Neural progenitor cell (in vitro differentiated cells): Measurements from ENCODE around the gene NR4A2. TPM values are rescaled to one million over a fixed set of nuclear protein-coding genes. Genes with fewer than 3 reads are reported as not detected.

Experiments used
- DNase-seq: peaks from one replicate; pipeline ENCODE4 v3.0.0-alpha.2; 2016; ENCODE audit warnings: low spot score
- H2AFZ ChIP-seq: fragments of 200-600 bp; sonication (generic); replicated peaks from 2 replicates; pipeline ENCODE4 v1.6.1; 2016; ENCODE audit warnings: antibody characterized with exemption
- H3F3A ChIP-seq: fragments of 200-600 bp; sonication (generic); 2 replicates; pipeline ENCODE4 v1.6.1; 2016; ENCODE audit warnings: antibody characterized with exemption, low read depth
- H3K27ac ChIP-seq: fragments of 200-600 bp; sonication (generic); 2 replicates; pipeline ENCODE4 v1.5.1; 2016; ENCODE audit warnings: mild to moderate bottlenecking
- H3K27me3 ChIP-seq: fragments of 200-600 bp; sonication (generic); 2 replicates; pipeline ENCODE4 v1.6.1; 2016; ENCODE audit warnings: mild to moderate bottlenecking, moderate library complexity
- H3K36me3 ChIP-seq: fragments of 200-600 bp; sonication (generic); 2 replicates; pipeline ENCODE4 v1.5.1; 2016
- H3K4me1 ChIP-seq: fragments of 200-600 bp; sonication (generic); 2 replicates; pipeline ENCODE4 v1.6.1; 2016; ENCODE audit warnings: mixed run types
- H3K4me2 ChIP-seq: fragments of 200-600 bp; sonication (generic); 2 replicates; pipeline ENCODE4 v1.6.1; 2016
- H3K4me3 ChIP-seq: fragments of 200-600 bp; sonication (generic); 2 replicates; pipeline ENCODE4 v1.5.1; 2016
- H3K79me2 ChIP-seq: fragments of 200-600 bp; sonication (generic); 2 replicates; pipeline ENCODE4 v1.6.1; 2016; ENCODE audit warnings: low read depth
- H3K9ac ChIP-seq: fragments of 200-600 bp; sonication (generic); 2 replicates; pipeline ENCODE4 v1.6.1; 2016
- H3K9me3 ChIP-seq: fragments of 200-600 bp; sonication (generic); 2 replicates; pipeline ENCODE4 v1.5.1; 2016; ENCODE audit warnings: low read depth
- H4K20me1 ChIP-seq: fragments of 200-600 bp; sonication (generic); 2 replicates; pipeline ENCODE4 v1.6.1; 2016; ENCODE audit warnings: low read depth
- H3K27ac Mint-ChIP-seq: 3 replicates; pipeline ENCODE4 v1.8.0; 2021; ENCODE audit warnings: mixed read lengths
- H3K27me3 Mint-ChIP-seq: 2 replicates; pipeline ENCODE4 v1.8.0; 2022; ENCODE audit warnings: low read depth, mild to moderate bottlenecking, inconsistent platforms, moderate library complexity, mixed read lengths; ENCODE audit not compliant: insufficient read depth
- H3K36me3 Mint-ChIP-seq: 3 replicates; pipeline ENCODE4 v1.8.0; 2021; ENCODE audit warnings: mixed read lengths
- H3K4me1 Mint-ChIP-seq: 3 replicates; pipeline ENCODE4 v1.8.0; 2021; ENCODE audit warnings: mixed read lengths
- H3K4me3 Mint-ChIP-seq: 3 replicates; pipeline ENCODE4 v1.8.0; 2021; ENCODE audit warnings: mild to moderate bottlenecking, moderate library complexity, mixed read lengths
- H3K9me3 Mint-ChIP-seq: 3 replicates; pipeline ENCODE4 v1.8.0; 2020; ENCODE audit warnings: mixed read lengths
- CTCF ChIP-seq: fragments of 200-600 bp; sonication (generic); IDR thresholded peaks from 2 replicates; pipeline ENCODE4 v1.5.1; 2017; ENCODE audit warnings: antibody characterized with exemption, mild to moderate bottlenecking
- EZH2 ChIP-seq: fragments of 200-600 bp; sonication (generic); IDR thresholded peaks from 2 replicates; pipeline ENCODE4 v1.6.1; 2017; ENCODE audit warnings: antibody characterized with exemption, mild to moderate bottlenecking, moderate library complexity
- EZH2phosphoT487 ChIP-seq: fragments of 200-600 bp; sonication (generic); IDR thresholded peaks from 2 replicates; pipeline ENCODE4 v1.6.1; 2017; ENCODE audit warnings: antibody characterized with exemption
- total RNA-seq: library from RNA; depleted of rRNA; stranded (reverse); fragments of >200 nt; gene quantifications from 2 replicates; pipeline ENCODE4 v1.2.3, GENCODE V29; 2015; ENCODE audit warnings: low replicate concordance

Gene NR4A2
- total RNA-seq, 1 donor from 2014 or later = 0.56 TPM

GRCh38 chr2:156326526-156327095 lies 5.9 kb downstream of the NR4A2 start:
- H2AFZ ChIP-seq = no peak overlapping the region
- H3K79me2 ChIP-seq = no peaks in the 10 kb centered on the region
- H3K4me3 ChIP-seq = no peak overlapping the region
- H3K4me2 ChIP-seq = no peak overlapping the region
- peaks cover 64% of the 10 kb centered on the region for H3K27me3 Mint-ChIP-seq
- H3K27ac ChIP-seq = no peak overlapping the region
- H3K27ac Mint-ChIP-seq = no peak overlapping the region
- TF ChIP-seq CTCF = no peak
- TF ChIP-seq EZH2phosphoT487 = no peak
- TF ChIP-seq EZH2 = no peak
- peaks cover 7% of the 10 kb centered on the region for H3K9me3 Mint-ChIP-seq
- no peaks in the 10 kb centered on the region for H3K36me3 ChIP-seq
- no peak for DNase-seq
- no peak overlapping the region for H3K9ac ChIP-seq
- peaks cover 14% of the 10 kb centered on the region for H3K4me1 Mint-ChIP-seq
- no peaks in the 10 kb centered on the region for H3K9me3 ChIP-seq
- H3K4me1 ChIP-seq = no peaks in the 10 kb centered on the region
- H3F3A ChIP-seq = no peaks in the 10 kb centered on the region
- peaks cover 14% of the 10 kb centered on the region for H4K20me1 ChIP-seq
- peaks cover 12% of the 10 kb centered on the region for H3K36me3 Mint-ChIP-seq
- H3K27me3 ChIP-seq = peaks cover 100% of the 10 kb centered on the region
- H3K4me3 Mint-ChIP-seq = no peak overlapping the region

GRCh38 chr2:156325688-156326525 lies 6.6 kb downstream of the NR4A2 start:
- H3K9ac ChIP-seq = no peak overlapping the region
- DNase-seq = no peak
- no peaks in the 10 kb centered on the region for H3K79me2 ChIP-seq
- no peak overlapping the region for H3K4me2 ChIP-seq
- H3K27me3 ChIP-seq = peaks cover 100% of the 10 kb centered on the region
- Mint-ChIP-seq H3K27ac (no peak overlapping the region), H3K4me1 (peaks cover 18% of the 10 kb centered on the region), H3K27me3 (peaks cover 66% of the 10 kb centered on the region), H3K9me3 (peaks cover 7% of the 10 kb centered on the region), H3K4me3 (no peak overlapping the region), H3K36me3 (peaks cover 12% of the 10 kb centered on the region)
- H3F3A ChIP-seq = no peaks in the 10 kb centered on the region
- no peaks in the 10 kb centered on the region for H3K36me3 ChIP-seq
- TF ChIP-seq EZH2phosphoT487 (no peak), EZH2 (no peak), CTCF (no peak)
- no peak overlapping the region for H2AFZ ChIP-seq
- H3K4me1 ChIP-seq = no peaks in the 10 kb centered on the region
- no peak overlapping the region for H3K27ac ChIP-seq
- no peaks in the 10 kb centered on the region for H3K9me3 ChIP-seq
- H4K20me1 ChIP-seq = peaks cover 10% of the 10 kb centered on the region
- H3K4me3 ChIP-seq = no peak overlapping the region

GRCh38 chr2:156323754-156324153 lies 8.8 kb downstream of the NR4A2 start:
- Histone ChIP-seq H3K4me3 (no peak overlapping the region), H4K20me1 (peaks cover 8% of the 10 kb centered on the region), H3K36me3 (no peaks in the 10 kb centered on the region), H3K4me1 (no peaks in the 10 kb centered on the region), H3K4me2 (no peak overlapping the region), H3K79me2 (no peaks in the 10 kb centered on the region), H3K9ac (no peak overlapping the region), H3K9me3 (no peaks in the 10 kb centered on the region), H3K27me3 (peaks cover 100% of the 10 kb centered on the region), H3F3A (no peaks in the 10 kb centered on the region), H3K27ac (no peak overlapping the region), H2AFZ (no peak overlapping the region)
- Mint-ChIP-seq H3K36me3 (peaks cover 13% of the 10 kb centered on the region), H3K27me3 (peaks cover 62% of the 10 kb centered on the region), H3K4me1 (peaks cover 20% of the 10 kb centered on the region), H3K4me3 (no peak overlapping the region), H3K9me3 (peaks cover 4% of the 10 kb centered on the region), H3K27ac (no peak overlapping the region)
- no peak for DNase-seq
- TF ChIP-seq EZH2phosphoT487 (no peak), CTCF (no peak), EZH2 (no peak)
